HK-2 (cell line): ENCODE results near the gene ITGB3.

Experiments
- DNase-seq: peaks from one replicate; pipeline ENCODE4 v3.0.0-alpha.2; 2018; ENCODE audit not compliant: unreplicated experiment

ITGB3 gene

GRCh38 chr17:47299239-47299910 is 45.7 kb downstream of the ITGB3 start:
- DNase-seq = no peak

GRCh38 chr17:47300718-47301117 is 47.1 kb downstream of the ITGB3 start:
- DNase-seq = no peak

- no peak for DNase-seq
These were observed 47.5 kb downstream of the ITGB3 start for GRCh38 chr17:47301161-47301560.

- DNase-seq = no peak
These were observed 48.2 kb downstream of the ITGB3 start for GRCh38 chr17:47301831-47302230.

GRCh38 chr17:47304186-47304585 is 50.6 kb downstream of the ITGB3 start:
- no peak for DNase-seq

- DNase-seq = peak; percentile 64
These were observed 51.8 kb downstream of the ITGB3 start for GRCh38 chr17:47305302-47305923.

- no peak for DNase-seq
These were observed 56.6 kb downstream of the ITGB3 start for GRCh38 chr17:47310186-47310733.

- no peak for DNase-seq
These were observed 57.8 kb downstream of the ITGB3 start for GRCh38 chr17:47311420-47311819.

GRCh38 chr17:47315451-47316266 is 62.0 kb downstream of the ITGB3 start:
- peak; percentile 17 for DNase-seq

- no peak for DNase-seq
These were observed 62.7 kb downstream of the ITGB3 start for GRCh38 chr17:47316311-47316710.

GRCh38 chr17:47317119-47317518 is 63.5 kb downstream of the ITGB3 start:
- no peak for DNase-seq

- DNase-seq = no peak
These were observed 64.7 kb downstream of the ITGB3 start for GRCh38 chr17:47318197-47318918.

- DNase-seq = no peak
These were observed 67.4 kb downstream of the ITGB3 start for GRCh38 chr17:47320879-47321502.

- DNase-seq = peak; percentile 94
These were observed 70.0 kb downstream of the ITGB3 start, which contains the start of gene EFCAB13 for GRCh38 chr17:47323382-47324223. TSS of gene EFCAB13 (plus strand) at chr17:47323955. CDS start at chr17:47328354, 4,399 bp downstream.

- DNase-seq = peak; percentile 66
These were observed 70.8 kb downstream of the ITGB3 start for GRCh38 chr17:47324224-47325020.

- DNase-seq = no peak
These were observed 71.5 kb downstream of the ITGB3 start for GRCh38 chr17:47325176-47325575.

GRCh38 chr17:47330548-47330947 is 76.9 kb downstream of the ITGB3 start:
- DNase-seq = no peak

GRCh38 chr17:47332287-47332686 is 78.7 kb downstream of the ITGB3 start:
- no peak for DNase-seq
